Esophagus muscularis mucosa (tissue), 4 donors: Measurements from ENCODE around the gene UBE2D3.

Source experiments
- CTCF ChIP-seq, 3 experiments: fragments of 200-600 bp in 2 of 3; fragments of 450-650 bp in 1 of 3; sonication (generic) in 2 of 3; IDR thresholded peaks; one replicate each; pipeline ENCODE4 v1.5.1; 2017 to 2019; ENCODE audit warnings: antibody characterized with exemption in 3 of 3, mild to moderate bottlenecking in 2 of 3, moderate library complexity in 1 of 3
- EP300 ChIP-seq: sonication (generic); formaldehyde crosslinking; IDR thresholded peaks from one replicate; pipeline ENCODE4 v1.6.1; 2017; ENCODE audit warnings: antibody characterized with exemption
- POLR2AphosphoS5 ChIP-seq, 2 donors: sonication (generic); formaldehyde crosslinking; IDR thresholded peaks; one replicate each; pipeline ENCODE4 v1.6.1; 2017; ENCODE audit warnings: antibody characterized with exemption in 2 of 2

DNA sequence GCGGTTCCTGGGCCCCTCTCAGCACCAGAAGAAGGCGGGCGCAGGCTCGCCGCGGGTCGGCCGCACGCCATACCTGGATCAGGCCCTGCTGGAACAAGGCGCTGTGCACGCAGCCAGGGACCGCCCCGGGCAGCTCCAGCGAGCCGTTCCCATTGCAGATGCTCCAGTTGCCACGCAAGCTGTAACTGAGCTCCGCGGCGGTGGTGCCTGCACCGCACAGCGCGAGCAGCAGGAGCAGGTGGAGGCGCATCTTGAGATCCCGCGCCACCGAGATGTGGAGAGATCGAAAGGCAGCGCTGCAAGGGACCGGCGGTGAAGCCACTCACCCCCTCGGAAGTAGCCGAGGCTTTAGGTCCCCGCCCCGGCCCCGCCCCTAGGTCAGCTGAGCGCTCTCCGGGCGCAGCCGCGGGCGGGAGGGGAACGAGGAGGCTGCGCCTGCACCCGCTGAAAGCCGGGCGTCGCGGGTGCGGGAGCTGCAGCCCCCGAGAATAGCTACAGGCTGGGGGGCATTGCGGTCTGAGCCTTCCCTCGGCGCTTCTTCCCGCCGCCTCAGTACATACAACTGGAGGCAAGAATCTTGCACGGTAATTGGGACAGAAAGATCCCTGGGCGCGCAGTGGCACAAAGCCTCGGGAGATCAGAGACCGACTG is 66.6 kb downstream of the UBE2D3 start, which contains the start of gene MANBA:
- TF ChIP-seq POLR2AphosphoS5 (IDR thresholded peaks at IDR 0.05) (peak; percentile 86 to 88), CTCF (IDR thresholded peaks at IDR 0.05) (peak in 1 of 3 experiments; percentile 5), EP300 (no peak)
